ENCODE results near the gene TRAF7.
"Not testable (repeated sequence)": the region's sequence is repeated elsewhere in the genome, so short reads cannot be mapped to it uniquely, and the experiment has no call there.

DNA sequence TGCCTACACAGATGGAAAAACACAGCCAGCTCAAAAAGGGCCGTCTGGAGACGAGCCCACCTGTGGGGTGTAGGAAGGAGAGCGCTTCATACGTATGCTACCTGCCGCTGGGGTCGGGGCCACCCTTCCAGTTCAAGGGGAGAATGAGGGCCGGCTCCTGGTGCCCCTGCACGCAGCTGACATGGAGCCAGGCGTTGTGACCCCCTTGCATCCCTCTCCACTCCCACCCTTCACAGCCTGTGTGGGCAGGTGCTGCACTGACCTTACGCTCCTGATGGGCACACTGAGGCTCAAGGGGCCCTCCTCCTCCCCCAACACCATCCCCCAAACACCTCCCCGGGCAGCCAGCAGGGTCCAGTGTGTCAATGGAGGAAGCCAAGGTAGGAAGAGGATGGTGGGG is 30.0 kb upstream of the TRAF7 start:
- not testable (repeated sequence) for TF ChIP-seq POLR2A (IDR thresholded peaks at IDR 0.05)
- TF ChIP-seq, protein P1, sequence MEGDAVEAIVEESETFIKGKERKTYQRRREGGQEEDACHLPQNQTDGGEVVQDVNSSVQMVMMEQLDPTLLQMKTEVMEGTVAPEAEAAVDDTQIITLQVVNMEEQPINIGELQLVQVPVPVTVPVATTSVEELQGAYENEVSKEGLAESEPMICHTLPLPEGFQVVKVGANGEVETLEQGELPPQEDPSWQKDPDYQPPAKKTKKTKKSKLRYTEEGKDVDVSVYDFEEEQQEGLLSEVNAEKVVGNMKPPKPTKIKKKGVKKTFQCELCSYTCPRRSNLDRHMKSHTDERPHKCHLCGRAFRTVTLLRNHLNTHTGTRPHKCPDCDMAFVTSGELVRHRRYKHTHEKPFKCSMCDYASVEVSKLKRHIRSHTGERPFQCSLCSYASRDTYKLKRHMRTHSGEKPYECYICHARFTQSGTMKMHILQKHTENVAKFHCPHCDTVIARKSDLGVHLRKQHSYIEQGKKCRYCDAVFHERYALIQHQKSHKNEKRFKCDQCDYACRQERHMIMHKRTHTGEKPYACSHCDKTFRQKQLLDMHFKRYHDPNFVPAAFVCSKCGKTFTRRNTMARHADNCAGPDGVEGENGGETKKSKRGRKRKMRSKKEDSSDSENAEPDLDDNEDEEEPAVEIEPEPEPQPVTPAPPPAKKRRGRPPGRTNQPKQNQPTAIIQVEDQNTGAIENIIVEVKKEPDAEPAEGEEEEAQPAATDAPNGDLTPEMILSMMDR (IDR thresholded peaks at IDR 0.05): not testable (repeated sequence)

Data from ovary (tissue), 3 donors.